ENCODE measurements around the gene ZNF337.
"Not testable (repeated sequence)": the region's sequence is repeated elsewhere in the genome, so short reads cannot be mapped to it uniquely, and the experiment has no call there.

The ZNF337 gene

DNA sequence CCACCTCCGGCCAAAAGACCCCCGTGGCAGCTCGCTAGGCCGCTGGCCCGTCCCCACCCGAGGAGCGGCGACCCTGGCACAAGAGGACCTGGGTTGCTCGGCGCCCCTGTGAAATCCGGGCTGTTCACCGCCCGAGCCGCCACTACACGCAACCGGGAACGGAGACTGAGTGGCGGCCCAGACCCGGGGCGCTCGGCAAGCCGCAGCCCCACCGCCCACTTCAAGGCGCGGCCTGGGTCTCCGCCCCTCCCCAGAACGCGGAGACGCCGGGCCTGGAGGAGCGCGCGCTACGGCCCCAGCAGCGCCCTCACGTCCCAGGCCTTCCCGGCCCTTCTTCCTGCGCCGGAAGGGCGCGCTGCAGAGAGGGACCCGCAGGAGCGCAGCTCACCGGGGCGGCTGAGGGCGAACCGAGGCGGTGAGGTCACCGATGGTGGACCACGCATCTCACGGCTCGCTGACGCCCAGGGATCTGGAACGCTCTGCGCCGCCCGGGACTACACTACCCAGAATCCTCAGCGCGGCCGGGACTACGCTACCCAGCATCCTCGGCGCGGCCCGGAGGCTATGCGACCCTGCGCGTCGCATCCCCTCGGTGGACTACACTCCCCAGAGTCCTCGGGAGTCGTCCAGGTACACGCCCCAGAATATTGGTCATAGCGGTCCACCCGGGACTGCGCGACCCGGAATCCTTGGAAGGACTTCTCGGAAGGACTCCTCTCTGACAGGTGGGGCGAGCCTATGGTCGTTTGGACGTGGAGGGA is at the start of gene ZNF337:
Gene ZNF337, minus strand, starts transcription at position 483 of the 761 bp plus-strand sequence. CDS start 10,436 bp downstream, outside the sequence.
- DNase-seq, result peak; percentile 87

DNA sequence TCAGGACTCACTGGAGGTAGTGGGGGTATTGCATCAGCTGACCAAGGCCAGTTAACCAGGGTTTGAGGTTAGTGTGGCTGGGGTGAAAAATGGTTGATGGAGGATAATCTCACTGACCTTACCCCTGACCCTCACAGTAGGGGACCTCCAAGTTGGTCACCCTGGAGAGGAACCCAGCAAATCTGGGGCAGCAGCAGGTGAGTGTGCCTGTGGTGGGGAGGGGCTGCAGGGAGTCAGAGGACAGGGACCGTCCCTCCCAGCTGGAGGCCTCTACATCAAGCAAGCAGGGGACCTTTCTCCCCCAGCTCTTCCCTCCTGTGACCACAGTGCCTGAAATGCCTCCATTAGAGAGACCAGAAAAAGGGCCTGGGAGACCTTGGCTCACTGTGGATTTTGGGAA is 49.1 kb upstream of the ZNF337 start:
- no peak for DNase-seq

GRCh38 chr20:25745100-25745499 is 48.4 kb upstream of the ZNF337 start:
- DNase-seq, result no peak

DNA sequence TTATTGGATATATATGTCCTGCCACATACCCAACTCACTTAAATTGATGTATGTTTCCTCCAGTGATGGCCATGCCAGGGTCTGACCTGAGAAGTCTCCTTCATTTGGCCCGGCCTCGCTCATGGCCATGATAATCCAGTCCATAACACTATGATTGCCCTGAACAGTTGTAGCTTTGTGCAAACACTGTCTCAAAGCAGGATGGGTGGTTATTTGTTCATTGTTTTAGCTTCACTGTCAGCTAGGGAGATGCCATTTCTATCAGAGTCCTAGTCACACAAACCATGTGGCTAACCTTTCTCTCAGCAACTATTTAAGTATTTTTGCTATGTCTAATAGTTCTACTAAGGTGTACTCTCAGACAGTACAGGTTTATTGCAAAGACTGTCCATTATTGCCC is 47.6 kb upstream of the ZNF337 start:
- no peak for DNase-seq

- no peak for DNase-seq
These were observed 44.4 kb upstream of the ZNF337 start for GRCh38 chr20:25741088-25741487.

DNA sequence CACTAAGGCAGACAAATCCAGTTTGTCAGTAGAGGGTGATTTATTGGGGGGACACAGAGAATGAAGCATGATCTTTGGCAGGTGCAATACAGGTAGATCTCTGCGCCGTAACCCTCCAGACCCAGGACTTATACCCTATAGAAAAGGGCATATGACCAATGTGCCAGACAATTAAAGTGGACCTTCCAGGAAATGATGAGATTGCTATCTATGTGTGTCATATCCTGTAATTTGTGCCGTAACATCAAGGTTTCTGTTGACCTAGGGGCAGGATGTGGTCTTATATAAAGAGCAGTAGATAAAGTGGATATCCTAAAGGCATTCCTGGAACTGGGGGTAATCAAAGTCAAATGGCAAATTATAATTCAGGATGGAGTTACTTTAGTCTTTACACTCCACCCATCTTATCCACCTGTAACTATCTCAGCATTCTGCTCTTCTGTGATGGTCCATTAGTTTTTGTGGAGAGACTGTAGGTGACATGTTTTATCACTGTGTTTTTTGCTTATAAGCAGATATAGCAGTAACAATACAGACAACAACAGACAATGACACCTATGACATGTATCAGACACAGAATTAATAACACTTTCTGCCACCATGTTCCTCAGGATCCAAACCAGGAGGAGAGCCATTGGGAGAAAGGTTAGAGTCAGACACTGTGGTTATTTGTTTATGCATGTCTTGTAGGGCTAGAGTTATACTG is 43.1 kb upstream of the ZNF337 start:
- no peak for DNase-seq

GRCh38 chr20:25738198-25738597 is 41.5 kb upstream of the ZNF337 start:
- DNase-seq, result no peak

- no peak for DNase-seq
These were observed 37.2 kb upstream of the ZNF337 start for GRCh38 chr20:25733903-25734302.

- no peak for DNase-seq
These were observed 34.2 kb upstream of the ZNF337 start for GRCh38 chr20:25730862-25731261.

DNA sequence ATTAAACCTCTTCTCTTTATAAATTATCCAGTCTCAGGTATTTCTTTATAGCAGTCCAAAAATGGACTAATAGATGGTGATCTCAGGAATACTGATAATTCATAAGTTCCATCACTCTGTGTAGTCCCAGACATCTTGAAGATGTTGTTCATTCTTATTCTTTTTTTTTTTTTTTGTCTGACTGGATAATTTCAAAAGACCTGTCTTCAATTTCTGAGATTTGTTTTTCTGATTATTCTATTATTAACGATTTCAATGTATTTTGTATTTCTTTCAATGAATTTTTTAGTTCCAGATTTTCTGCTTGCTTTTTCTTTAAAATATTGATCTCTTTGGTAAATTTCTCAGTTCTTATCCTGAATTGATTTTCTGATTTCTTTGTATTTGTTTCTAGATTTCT is 29.7 kb upstream of the ZNF337 start:
- DNase-seq, result no peak

DNA sequence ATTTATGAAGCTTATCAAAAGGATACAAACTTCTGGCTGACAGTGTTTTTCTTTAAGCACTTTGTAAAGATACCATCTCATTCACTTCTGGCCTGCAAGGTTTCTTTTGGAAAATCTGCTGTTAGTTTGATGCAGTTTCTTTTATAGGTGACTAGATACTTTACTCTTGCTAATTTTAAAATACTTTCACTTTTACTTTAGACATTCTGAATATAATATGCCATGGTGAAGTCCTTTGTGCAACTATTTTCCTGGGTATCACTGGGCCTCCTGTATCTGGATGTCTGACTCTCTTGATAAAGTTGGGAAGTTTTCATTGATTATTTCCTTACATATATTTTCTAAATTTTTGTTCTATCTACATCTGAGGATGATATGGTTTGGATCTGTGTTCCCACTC is 29.0 kb upstream of the ZNF337 start:
- no peak for DNase-seq

GRCh38 chr20:25723975-25724374 is 27.3 kb upstream of the ZNF337 start:
- no peak for DNase-seq

GRCh38 chr20:25720285-25720684 is 23.6 kb upstream of the ZNF337 start:
- DNase-seq, result no peak

DNA sequence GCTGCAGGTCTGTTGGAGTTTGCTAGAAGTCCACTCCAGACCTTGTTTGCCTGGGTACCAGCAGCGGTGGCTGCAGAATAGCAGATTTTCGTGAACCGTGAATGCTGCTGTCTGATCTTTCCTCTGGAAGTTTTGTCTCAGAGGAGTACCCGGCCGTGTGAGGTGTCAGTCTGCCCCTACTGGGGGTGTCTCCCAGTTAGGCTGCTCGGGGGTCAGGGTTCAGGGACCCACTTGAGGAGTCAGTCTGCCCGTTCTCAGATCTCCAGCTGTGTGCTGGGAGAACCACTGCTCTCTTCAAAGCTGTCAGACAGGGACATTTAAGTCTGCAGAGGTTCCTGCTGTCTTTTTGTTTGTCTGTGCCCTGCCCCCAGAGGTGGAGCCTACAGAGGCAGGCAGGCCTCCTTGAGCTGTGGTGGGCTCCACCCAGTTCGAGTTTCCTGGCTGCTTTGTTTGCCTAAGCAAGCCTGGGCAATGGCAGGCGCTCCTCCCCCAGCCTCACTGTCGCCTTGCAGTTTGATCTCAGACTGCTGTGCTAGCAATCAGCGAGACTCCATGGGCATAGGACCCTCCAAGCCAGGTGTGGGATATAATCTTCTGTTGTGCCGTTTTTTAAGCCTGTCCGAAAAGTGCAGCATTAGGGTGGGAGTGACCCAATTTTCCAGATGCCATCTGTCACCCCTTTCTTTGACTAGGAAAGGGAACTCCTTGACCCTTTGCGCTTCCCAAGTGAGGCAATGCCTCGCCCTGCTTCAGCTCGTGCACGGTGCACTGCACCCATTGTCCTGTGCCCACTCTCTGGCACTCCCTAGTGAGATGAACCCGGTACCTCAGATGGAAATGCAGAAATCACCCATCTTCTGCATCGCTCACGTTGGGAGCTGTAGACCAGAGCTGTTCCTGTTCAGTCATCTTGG is 22.5 kb upstream of the ZNF337 start:
- DNase-seq, result not testable (repeated sequence)

GRCh38 chr20:25707695-25708094 is 11.0 kb upstream of the ZNF337 start:
- no peak for DNase-seq

GRCh38 chr20:25706793-25707192 is 10.1 kb upstream of the ZNF337 start:
- DNase-seq, result no peak

DNA sequence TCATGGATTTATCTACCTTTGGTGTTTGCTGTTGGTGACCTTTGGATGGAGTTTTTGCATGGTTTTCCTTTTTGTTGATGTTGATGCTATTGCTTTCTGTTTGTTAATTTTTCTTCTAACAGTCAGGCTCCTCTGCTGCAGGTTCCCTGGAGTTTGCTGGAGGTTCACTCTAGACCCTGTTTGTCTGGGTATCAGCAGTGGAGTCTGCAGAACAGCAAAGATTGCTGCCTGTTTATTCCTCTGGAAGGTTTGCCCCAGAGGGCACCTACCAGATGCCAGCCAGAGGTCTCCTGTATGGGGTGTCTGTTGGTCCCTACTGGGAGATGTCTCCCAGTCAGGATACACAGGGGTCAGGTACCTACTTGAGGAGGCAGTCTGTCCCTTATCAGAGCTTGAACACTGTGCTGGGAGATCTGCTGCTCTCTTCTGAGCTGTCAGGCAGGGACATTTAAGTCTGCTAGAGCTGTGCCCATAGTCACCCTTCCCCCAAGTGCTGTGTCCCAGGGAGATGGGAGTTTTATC is 9.2 kb upstream of the ZNF337 start:
- DNase-seq, result no peak

GRCh38 chr20:25704303-25704702 is 7.7 kb upstream of the ZNF337 start:
- not testable (repeated sequence) for DNase-seq

DNA sequence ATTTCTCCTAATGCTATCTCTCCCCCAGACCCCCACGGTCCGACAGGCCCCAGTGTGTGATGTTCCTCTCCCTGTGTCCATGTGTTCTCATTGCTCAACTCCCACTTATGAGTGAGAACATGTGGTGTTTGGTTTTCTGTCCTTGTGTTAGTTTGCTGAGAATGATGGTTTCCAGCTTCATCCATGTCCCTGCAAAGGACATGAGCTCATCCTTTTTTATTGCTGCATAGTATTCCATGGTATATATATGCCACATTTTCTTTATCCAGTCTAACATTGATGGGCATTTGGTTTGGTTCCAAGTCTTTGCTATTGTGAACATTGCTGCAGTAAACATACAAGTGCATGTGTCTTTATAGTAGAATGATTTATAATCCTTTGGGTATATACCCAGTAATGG is 4.2 kb upstream of the ZNF337 start:
- DNase-seq, result not testable (repeated sequence)

DNA sequence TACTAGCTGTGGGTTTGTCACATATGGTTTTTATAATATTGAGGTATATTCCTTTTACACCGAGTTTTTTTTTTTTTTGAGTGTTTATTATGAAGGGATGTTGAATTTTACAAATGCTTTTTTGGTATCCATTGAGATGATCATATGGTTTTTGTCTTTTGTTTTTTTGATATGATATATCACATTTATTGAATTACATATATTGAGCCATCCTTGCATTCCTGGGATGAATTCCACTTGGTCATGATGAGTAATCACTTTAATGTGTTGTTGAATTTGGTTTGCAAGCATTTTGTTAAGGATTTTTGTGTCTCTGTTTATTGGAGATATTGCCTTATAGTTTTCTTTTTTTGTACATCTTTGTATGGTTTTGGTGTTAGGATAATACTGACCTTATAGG is 3.3 kb upstream of the ZNF337 start:
- no peak for DNase-seq

GRCh38 chr20:25697132-25697446 is 436 bp upstream of the ZNF337 start:
- no peak for DNase-seq

- no peak for DNase-seq
These were observed 902 bp downstream of the ZNF337 start for GRCh38 chr20:25695532-25696370.
